DMS153 treated with DMSO at 0.1 percent for 48 hours (cell line): ENCODE data around the gene HIPK1.

ENCODE experiments used
- DNase-seq: peaks from one replicate; lab custom pipeline; 2025; ENCODE audit not compliant: unreplicated experiment; lab: John Stamatoyannopoulos, UW

The HIPK1 gene

DNA sequence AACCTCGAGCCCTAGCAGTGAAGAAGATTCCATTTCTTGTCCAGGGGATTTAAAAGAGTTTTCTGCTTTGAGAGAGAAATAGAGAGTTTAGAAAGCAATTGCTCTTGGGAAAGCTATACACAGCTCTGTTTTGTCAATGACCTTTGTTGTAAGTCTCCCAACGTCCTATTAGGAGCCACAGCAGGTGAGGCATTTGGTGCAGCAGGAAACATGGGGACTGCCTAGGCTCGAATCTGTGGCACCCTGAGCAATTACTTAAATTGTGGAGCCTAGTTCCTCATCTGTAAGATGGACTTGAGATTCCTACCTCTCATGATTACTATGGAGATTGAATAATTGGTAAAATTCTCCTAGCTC lies 15.8 kb upstream of the HIPK1 start:
- no peak for DNase-seq

GRCh38 chr1:113913887-113914664 lies 15.0 kb upstream of the HIPK1 start:
- no peak for DNase-seq

DNA sequence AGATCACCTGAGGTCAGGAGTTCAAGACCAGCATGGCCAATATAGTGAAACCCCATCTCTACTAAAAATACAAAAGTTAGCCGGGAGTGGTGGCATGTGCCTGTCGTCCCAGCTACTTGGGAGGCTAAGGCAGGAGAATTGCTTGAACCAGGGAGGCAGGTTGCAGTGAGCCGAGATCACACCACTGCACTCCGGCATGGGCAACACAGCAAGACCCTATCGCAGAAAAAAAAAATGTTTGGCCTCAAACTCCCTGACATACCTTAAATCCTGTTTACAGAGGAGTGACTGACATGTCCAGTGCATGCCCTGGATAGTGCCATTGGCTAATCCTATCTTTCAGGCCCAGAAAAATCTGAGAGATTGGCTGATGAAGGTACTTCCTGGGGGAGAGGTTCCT lies 12.2 kb upstream of the HIPK1 start:
- no peak for DNase-seq

- DNase-seq, result no peak
These were observed 11.6 kb upstream of the HIPK1 start for GRCh38 chr1:113917400-113918082.

GRCh38 chr1:113918243-113918642 lies 10.9 kb upstream of the HIPK1 start:
- DNase-seq, result no peak

DNA sequence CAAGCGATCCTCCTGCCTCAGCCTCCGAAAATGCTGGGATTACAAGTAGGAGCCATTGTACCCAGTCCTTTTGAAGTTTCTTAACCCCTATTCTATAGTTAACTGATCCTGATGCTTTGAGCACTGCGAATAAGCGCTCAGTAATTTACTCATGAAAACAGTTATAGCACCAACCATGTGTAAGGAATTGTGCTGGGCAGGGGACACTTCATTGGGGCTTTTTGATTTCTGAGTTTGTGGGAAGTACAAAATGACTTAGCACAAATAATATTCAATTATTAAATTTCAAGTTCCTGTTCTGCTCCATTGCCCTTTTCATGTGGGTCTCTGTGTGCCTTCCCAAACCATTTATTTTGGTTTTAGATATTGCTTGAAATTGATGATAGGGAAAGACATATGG lies 6.2 kb upstream of the HIPK1 start:
- no peak for DNase-seq

- no peak for DNase-seq
These were observed 4.7 kb upstream of the HIPK1 start for GRCh38 chr1:113924473-113924872.

DNA sequence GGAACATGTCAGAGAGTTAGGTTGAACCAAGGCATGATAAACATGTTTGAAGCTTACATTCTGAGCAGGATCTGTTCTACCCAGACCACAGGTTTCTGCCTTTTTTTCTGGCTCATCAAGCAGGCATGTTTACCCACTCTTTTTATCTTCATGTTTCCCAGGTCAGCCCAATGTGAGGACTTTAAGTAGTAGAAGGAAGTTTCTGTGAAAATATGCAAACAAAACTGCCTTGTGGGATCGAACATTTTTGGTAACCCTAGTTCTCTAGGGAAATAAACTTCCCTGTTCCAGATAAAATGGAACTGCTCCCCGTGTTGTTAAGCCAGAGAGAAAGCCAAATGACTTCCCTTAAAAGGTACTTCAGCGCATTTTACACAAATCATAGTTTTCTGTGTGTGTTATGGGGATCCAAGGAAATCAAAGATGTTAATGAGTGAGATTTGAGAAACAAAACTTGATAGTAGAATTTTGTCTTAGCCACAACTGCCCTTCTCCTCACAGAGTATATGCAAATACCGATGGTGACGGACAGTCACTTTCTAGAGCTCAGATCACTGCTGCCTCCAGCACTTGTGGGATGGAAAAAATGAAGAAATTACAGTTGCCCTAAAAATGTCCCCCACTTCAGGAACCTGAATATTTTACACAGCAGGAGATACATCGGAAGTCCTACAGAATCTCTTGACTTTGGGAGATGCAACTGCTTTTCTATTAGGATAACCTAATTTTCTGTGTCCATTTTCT lies 765 bp upstream of the HIPK1 start:
- no peak for DNase-seq

DNA sequence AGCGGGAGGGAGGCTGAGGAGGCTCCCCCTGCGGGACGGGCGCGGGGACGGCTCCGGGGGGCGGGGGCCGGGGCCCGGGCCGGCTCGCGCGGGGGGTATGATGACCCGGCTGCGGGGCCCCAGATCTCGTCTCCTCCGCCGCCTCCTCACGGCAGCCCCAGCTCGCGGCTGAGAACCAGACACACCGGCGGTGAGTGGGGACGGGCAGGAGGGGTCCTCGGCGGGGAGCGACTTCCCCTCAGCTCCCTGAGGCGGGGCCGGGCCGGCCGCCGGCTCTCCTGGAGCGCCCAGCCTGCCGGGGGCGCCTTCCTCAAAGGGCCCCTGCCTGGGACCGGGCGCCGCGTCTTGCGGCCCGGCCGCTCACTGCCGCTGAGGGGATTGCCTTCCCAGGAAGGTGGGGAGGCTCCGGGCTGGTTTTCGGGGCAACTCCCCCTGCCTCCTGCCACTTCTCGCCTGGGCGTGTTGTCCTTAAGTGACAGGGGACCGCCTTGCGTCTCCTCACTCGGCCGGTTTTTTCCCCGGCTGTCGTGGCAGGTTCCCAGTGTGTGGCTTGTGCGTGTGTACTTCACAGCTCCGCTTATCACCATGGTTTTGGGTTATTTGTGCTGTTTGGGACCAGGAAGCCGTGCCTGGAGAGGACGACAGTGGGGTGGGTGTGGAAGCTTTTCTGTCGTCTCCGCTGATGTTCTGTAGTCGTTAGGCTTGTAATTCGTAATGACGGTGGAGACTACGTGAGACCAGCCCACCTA lies 800 bp downstream of the HIPK1 start:
- DNase-seq, result no peak

- DNase-seq, result no peak
These were observed 1.5 kb downstream of the HIPK1 start for GRCh38 chr1:113930499-113931161.

DNA sequence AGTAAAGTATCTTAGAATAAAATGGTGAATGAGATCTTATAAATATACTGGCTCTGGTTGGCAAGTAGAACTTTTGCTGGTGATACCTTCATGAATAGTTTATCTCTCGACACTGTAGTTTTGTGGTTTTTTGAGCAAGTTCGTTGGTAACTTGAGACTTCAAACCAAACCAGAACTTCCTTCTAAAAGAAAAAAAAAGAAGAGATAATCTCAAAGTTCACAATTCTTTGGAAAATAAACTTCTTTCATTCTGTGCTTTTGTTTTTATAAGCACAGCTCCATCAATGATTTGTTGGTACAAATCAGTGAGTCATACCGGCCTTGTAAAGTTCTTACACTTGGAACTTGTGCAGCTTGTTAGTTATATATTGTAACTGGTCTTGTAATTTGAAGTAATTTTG lies 2.3 kb downstream of the HIPK1 start:
- DNase-seq, result no peak

GRCh38 chr1:113934006-113934405 lies 4.9 kb downstream of the HIPK1 start:
- no peak for DNase-seq

- DNase-seq, result no peak
These were observed 5.5 kb downstream of the HIPK1 start for GRCh38 chr1:113934511-113935055.

DNA sequence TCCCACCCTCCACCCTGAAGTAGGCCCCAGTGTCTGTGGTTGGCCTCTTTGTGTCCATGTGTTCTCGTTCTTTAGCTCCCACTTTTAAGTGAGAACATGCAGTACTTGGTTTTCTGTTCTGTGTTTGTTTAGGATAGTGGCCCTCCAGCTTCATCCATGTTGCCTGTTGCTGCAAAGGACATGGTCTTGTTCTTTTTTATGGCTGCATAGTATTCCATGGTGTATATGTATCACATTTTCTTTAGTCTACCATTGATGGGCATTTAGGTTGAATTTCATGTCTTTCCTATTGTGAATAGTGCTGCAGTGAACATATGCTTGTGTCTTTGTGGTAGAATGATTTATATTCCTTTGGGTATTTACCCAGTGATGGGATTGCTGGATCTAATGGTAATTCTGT lies 6.1 kb downstream of the HIPK1 start:
- no peak for DNase-seq

DNA sequence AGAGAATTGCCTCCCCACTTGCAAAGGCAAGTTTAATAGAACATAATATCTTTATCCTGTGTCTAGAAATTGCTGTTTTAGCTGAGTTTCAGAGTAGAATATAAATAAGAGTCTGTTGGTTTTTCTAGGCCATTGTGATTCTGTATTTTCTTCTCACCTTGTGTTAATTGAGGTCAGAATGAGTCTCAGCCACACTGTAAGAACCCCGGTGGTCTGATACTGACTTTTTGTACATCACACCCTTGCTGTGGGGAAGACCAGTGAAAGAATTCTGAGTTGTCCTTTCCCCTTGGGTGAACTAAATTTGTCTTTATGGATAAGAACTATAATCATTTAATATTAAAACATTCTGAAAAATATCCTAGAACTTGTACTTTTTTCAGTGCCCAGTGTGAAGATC lies 6.8 kb downstream of the HIPK1 start:
- DNase-seq, result no peak

- DNase-seq, result no peak
These were observed 8.0 kb downstream of the HIPK1 start for GRCh38 chr1:113937146-113937545.

- no peak for DNase-seq
These were observed 9.1 kb downstream of the HIPK1 start for GRCh38 chr1:113938192-113938591.

GRCh38 chr1:113940365-113941244 lies 11.5 kb downstream of the HIPK1 start:
- DNase-seq, result no peak

GRCh38 chr1:113941245-113941559 lies 12.1 kb downstream of the HIPK1 start:
- no peak for DNase-seq

- no peak for DNase-seq
These were observed 13.4 kb downstream of the HIPK1 start for GRCh38 chr1:113942527-113942926.
